ENCODE results near the gene TBX15.

- TF ChIP-seq BCOR (IDR thresholded peaks at IDR 0.05) (no peak), EGR1 (conservative IDR thresholded peaks at IDR 0.05) (no peak), POLR2AphosphoS5 (IDR thresholded peaks at IDR 0.05; ENCODE audit: control insufficient read depth, insufficient read depth, low read depth, low read length) (no peak), NFYB (IDR thresholded peaks at IDR 0.05; ENCODE audit: extremely low read depth, insufficient read length) (no peak), CTCF (IDR thresholded peaks at IDR 0.05 in 2 of 3, conservative IDR thresholded peaks at IDR 0.05 in 1 of 3; ENCODE audit: insufficient read depth in 2 of 3, low read depth in 1 of 3, low read length in 3 of 3) (no peak), FOXK1 (CRISPR knock-in tag; IDR thresholded peaks at IDR 0.05; ENCODE audit: borderline replicate concordance) (no peak), CREBBP (IDR thresholded peaks at IDR 0.05; ENCODE audit: low read depth, low read length) (no peak), MAFF (IDR thresholded peaks at IDR 0.05; ENCODE audit: low read length) (no peak), POLR2A (conservative IDR thresholded peaks at IDR 0.05) (no peak), PHB (CRISPR knock-in tag; IDR thresholded peaks at IDR 0.05) (no peak), ZNF274 (IDR thresholded peaks at IDR 0.05; ENCODE audit: borderline replicate concordance, low read depth, low read length) (no peak), SMC3 (conservative IDR thresholded peaks at IDR 0.05; ENCODE audit: insufficient read depth, low read depth, low read length) (no peak), SIN3A (IDR thresholded peaks at IDR 0.05; ENCODE audit: borderline replicate concordance in 2 of 2, control insufficient read depth in 1 of 2, low read depth in 2 of 2, low read length in 2 of 2) (no peak), EZH2 (IDR thresholded peaks at IDR 0.05; ENCODE audit: borderline replicate concordance, low read depth, low read length) (no peak)
These were observed 73.6 kb downstream of the TBX15 start for GRCh38 chr1:118914379-118915161.
